G401.6 (cell line): ENCODE data around the gene SSBP2.
"Not testable (repeated sequence)": the region's sequence is repeated elsewhere in the genome, so short reads cannot be mapped to it uniquely, and the experiment has no call there.

ENCODE experiments used
- FAIRE-seq: peaks from 2 replicates; lab custom pipeline; 2012; peaks lifted over from hg19 to GRCh38; lab: Jason Lieb, UNC

The SSBP2 gene

GRCh38 chr5:81425569-81425968 lies 325.3 kb downstream of the SSBP2 start:
- peak; percentile 97 for FAIRE-seq

GRCh38 chr5:81424728-81425127 lies 326.2 kb downstream of the SSBP2 start:
- FAIRE-seq, result no peak

GRCh38 chr5:81422671-81423070 lies 328.2 kb downstream of the SSBP2 start:
- no peak for FAIRE-seq

- FAIRE-seq, result no peak
Measured at GRCh38 chr5:81420039-81420667, 330.7 kb downstream of the SSBP2 start.

DNA sequence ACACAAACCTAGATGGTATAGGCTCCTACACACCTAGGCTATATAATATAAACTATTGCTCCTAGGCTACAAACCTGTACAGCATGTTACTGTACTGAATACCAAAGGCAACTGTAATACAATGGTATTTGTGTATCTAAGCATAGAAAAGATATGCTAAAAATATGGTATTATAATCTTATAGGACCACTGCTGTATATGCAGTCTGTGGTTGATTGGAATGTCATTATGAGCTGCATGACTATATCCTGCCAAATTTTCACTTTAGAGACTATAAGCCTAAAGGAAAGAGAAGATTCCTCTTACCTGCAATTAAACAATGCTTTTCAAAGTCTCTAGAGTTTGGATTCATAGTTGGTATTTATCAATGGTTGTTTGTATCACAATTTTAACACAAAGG lies 332.3 kb downstream of the SSBP2 start:
- no peak for FAIRE-seq

- FAIRE-seq, result no peak
Measured at GRCh38 chr5:81417052-81417451, 333.8 kb downstream of the SSBP2 start.

GRCh38 chr5:81409896-81410295 lies 341.0 kb downstream of the SSBP2 start:
- FAIRE-seq, result no peak

- FAIRE-seq, result no peak
Measured at GRCh38 chr5:81409361-81409760, 341.5 kb downstream of the SSBP2 start.

- FAIRE-seq, result no peak
Measured at GRCh38 chr5:81408496-81408895, 342.4 kb downstream of the SSBP2 start.

- not testable (repeated sequence) for FAIRE-seq
Measured at GRCh38 chr5:81407811-81408210, 343.1 kb downstream of the SSBP2 start.

DNA sequence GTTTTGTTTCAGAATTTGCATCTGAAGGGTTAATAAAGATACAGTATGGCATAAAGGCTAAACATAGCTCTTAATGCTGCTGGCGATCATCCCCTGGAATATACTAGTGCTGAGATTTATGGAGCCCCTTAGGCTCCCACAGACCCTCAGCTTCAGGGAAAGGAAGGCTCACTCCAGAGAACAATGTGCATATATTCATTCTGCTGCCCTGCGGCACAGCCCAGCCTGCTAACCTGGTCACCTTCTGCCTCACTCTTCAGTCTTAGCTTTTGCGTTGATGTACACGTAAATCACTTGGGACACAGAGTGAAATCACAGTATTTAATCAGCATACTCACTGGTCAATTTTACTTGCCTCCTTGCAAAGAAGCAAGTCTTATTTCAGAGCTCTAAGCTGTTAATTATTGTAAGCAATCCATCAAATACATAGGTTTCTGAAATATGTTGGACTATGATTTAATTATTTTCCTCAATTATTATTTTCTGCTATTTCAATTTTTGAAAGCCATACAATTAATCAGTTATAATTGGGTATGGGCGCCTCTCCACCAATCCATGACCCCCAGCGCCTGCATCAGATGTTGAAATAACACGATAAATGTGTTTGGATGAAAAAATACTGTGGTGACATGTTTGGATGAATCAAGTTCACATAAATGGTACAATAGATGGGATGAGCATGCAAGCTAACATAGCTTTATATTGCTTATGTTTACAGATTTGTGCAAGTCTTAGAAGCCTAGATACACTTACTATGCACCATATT lies 345.6 kb downstream of the SSBP2 start:
- no peak for FAIRE-seq

DNA sequence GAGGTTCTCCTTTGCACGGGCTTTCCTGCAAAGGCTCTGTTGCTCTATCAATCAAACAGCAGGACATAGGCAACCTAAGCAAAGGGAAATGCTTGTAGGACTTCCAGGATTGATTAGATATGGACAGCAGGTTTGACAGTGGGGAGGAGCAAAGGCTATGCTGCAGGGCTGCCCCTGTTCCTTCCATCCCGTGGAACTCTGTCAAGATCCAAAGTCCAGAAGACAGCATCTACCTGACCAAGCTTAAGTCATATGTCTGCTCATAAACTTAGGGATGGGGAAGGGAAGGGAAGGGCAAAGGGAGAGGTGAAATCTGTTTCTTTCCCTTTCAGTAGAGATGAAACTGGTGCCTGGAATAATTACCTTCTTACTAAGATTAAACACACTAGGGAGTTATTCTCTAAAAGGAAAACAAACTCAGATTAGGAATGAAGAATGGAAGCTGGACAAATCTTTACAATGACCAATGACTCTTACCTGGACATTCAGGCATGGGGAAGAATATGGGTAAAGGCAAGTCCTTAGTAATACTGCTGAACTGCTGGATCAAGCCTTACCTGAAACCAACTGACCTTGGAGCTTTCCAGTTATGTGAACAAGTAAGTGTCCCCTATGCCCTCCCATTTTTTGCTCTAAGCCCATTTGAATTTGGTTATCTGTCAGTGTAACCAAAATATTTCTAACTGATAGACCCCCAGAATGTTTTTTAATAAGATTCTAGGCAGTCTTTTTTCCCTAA lies 348.5 kb downstream of the SSBP2 start:
- FAIRE-seq, result no peak

DNA sequence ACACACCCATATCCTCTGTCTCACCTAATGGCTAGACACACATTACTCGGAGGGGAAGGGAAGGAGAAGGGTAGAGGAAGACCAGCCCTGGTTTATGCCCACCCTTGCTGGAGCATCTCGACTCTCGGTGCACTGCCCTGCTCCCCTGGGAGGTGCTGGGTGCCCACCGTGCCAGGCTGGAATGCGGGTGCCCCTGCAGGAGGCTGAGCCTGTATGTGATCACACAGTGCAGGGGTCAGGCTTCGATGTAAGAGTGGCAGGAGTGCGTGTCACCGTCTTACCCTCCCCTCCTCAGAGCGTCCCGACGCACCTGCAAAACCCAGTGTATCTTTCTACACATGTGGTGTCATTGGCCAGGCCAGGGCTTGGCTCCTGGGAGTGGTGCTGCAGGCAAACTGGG lies 349.6 kb downstream of the SSBP2 start:
- FAIRE-seq, result no peak

- no peak for FAIRE-seq
Measured at GRCh38 chr5:81400375-81400774, 350.5 kb downstream of the SSBP2 start.

DNA sequence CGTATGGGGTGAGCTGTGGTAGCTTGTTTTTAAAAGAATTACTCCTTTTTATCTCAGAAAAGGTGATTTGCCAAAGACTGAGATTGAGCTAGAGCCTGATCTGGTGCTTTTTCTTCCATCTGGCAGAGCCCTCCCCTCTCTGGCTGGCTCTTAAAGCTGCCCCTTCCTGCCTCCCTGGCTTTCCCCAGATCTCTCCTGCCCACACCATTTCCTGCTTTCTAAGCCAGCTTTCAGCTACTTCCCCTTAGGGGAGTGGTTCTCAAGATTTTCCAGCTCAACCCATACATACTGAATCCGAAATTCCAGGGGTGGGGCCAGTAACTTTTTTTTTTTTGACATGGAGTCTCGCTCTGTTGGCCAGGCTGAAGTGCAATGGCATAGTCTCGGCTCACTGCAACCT lies 352.2 kb downstream of the SSBP2 start:
- no peak for FAIRE-seq

GRCh38 chr5:81397176-81397575 lies 353.7 kb downstream of the SSBP2 start:
- no peak for FAIRE-seq

GRCh38 chr5:81395262-81395661 lies 355.6 kb downstream of the SSBP2 start:
- FAIRE-seq, result no peak

GRCh38 chr5:81393783-81394718 lies 356.8 kb downstream of the SSBP2 start, which contains the start of gene ACOT12:
TSS of gene ACOT12 (minus strand) at chr5:81394134. CDS start at chr5:81394114, 20 bp downstream.
- FAIRE-seq, result no peak

- no peak for FAIRE-seq
Measured at GRCh38 chr5:81393430-81393782, 357.5 kb downstream of the SSBP2 start.

DNA sequence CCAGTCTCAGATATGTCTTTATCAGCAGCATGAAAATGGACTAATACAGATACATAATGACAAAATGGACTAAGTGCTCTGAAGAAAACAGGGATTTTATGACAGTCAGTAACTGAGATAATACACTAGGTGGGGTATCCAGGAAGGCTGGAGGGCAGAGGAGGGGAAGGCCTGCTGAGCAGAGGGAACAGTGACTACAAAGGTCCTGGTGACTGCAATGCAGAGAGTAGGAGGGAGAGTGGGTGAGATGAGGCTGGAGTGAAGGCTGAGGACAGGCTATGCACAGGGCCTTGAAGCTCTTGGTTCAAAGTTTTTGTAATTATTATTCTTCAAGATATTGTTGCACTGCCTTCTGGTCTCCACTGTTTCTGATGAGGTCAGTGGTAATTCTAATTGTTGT lies 361.9 kb downstream of the SSBP2 start:
- no peak for FAIRE-seq

DNA sequence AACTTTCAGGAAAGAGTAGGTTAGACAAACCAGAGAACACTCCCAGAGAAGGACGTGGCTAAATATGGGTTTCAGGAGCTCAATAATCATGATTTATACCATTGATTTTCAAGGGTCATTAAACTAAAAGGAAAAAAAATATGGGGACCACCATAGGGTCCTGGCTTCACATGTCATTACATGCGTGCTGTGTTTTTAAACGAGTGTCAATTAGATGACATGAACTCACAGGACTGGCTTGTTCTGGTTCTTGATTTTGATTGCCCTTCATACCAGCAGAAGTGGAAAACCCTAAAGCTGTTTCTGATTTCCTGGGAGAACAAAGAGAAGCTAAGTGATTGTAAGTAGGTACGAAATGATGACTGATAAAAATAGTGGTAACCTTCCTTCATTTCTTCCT lies 362.7 kb downstream of the SSBP2 start:
- FAIRE-seq, result no peak

GRCh38 chr5:81383867-81384266 lies 367.0 kb downstream of the SSBP2 start:
- no peak for FAIRE-seq
